HepG2 (cell line): ENCODE measurements around the gene FSIP1. TPM values are rescaled to one million over a fixed set of nuclear protein-coding genes. Genes with fewer than 3 reads are reported as not detected.

Source experiments
- ARNT ChIP-seq: fragments of 450-650 bp; IDR thresholded peaks from 2 replicates; pipeline ENCODE4 v1.6.1; 2017
- ELF4 ChIP-seq: sonication (generic); formaldehyde crosslinking; IDR thresholded peaks from 2 replicates; pipeline ENCODE4 v1.5.0; 2020; ENCODE audit warnings: missing genetic modification reagents, mild to moderate bottlenecking, moderate library complexity, borderline replicate concordance
- IRF2 ChIP-seq: IDR thresholded peaks from 2 replicates; pipeline ENCODE4 v1.6.1; 2018; ENCODE audit warnings: missing genetic modification reagents, missing compliant biosample characterization
- JDP2 ChIP-seq: sonication (generic); formaldehyde crosslinking; IDR thresholded peaks from 2 replicates; pipeline ENCODE4 v1.8.1; 2022; ENCODE audit warnings: missing genetic modification reagents, borderline replicate concordance
- KLF11 ChIP-seq: IDR thresholded peaks from 2 replicates; pipeline ENCODE4 v1.6.1; 2016; ENCODE audit warnings: missing compliant biosample characterization
- KLF9 ChIP-seq: IDR thresholded peaks from 2 replicates; pipeline ENCODE4 v1.6.1; 2016; ENCODE audit warnings: low read depth
- MAFF ChIP-seq: IDR thresholded peaks from 2 replicates; pipeline ENCODE4 v1.6.1; 2011; ENCODE audit warnings: low read depth, low read length, improper control_type of control experiment
- POLR2A ChIP-seq, 2 experiments: IDR thresholded peaks; 2 replicates each; pipeline ENCODE4 v1.6.1; 2011; ENCODE audit warnings: low read depth in 2 of 2, low read length in 2 of 2, mild to moderate bottlenecking in 1 of 2, moderate library complexity in 1 of 2; ENCODE audit not compliant: insufficient read depth in 1 of 2
- RFX3 ChIP-seq: IDR thresholded peaks from 2 replicates; pipeline ENCODE4 v1.6.1; 2016; ENCODE audit warnings: missing biosample characterization, missing genetic modification reagents
- RORA ChIP-seq: sonication (generic); formaldehyde crosslinking; IDR thresholded peaks from 2 replicates; pipeline ENCODE4 v1.5.0; 2020; ENCODE audit warnings: mild to moderate bottlenecking, missing genetic modification reagents, moderate library complexity
- RXRA ChIP-seq: sonication (generic); formaldehyde crosslinking; IDR thresholded peaks from 2 replicates; pipeline ENCODE4 v1.5.1; 2020; ENCODE audit warnings: missing genetic modification reagents
- SMARCC2 ChIP-seq: fragments of 450-650 bp; IDR thresholded peaks from 2 replicates; pipeline ENCODE4 v1.6.1; 2017; ENCODE audit warnings: antibody characterized with exemption, mild to moderate bottlenecking
- STAT5B ChIP-seq: sonication (generic); formaldehyde crosslinking; IDR thresholded peaks from 2 replicates; pipeline ENCODE4 v1.4.0; 2020; ENCODE audit warnings: missing genetic modification reagents
- YEATS2 ChIP-seq: sonication (generic); formaldehyde crosslinking; IDR thresholded peaks from 2 replicates; pipeline ENCODE4 v1.4.0; 2020; ENCODE audit warnings: missing genetic modification reagents, borderline replicate concordance
- ZFP1 ChIP-seq: IDR thresholded peaks from 2 replicates; pipeline ENCODE4 v1.6.1; 2016
- ZNF747 ChIP-seq: sonication (generic); formaldehyde crosslinking; IDR thresholded peaks from 2 replicates; pipeline ENCODE4 v1.8.1; 2023; ENCODE audit warnings: missing genetic modification reagents, mild to moderate bottlenecking, borderline replicate concordance
- ZNF782 ChIP-seq: sonication (generic); formaldehyde crosslinking; IDR thresholded peaks from 2 replicates; pipeline ENCODE4 v1.4.0; 2020; ENCODE audit warnings: missing genetic modification reagents, mild to moderate bottlenecking, borderline replicate concordance
- polyA plus RNA-seq, 8 experiments: library from polyadenylated mRNA; depleted of rRNA in 3 of 8; stranded (reverse) in 7 of 8; unstranded in 1 of 8; fragments of >200 nt; fragmentation: Illumina TruSeq in 4 of 8; extraction: Trizol in 4 of 8; gene quantifications; 2 replicates each; pipeline versions ENCODE4 v1.2.1 to v1.2.3, GENCODE V29; 2011 to 2016; ENCODE audit warnings: low read depth in 4 of 8, missing spikeins in 1 of 8, mixed read lengths in 1 of 8; ENCODE audit not compliant: insufficient read depth in 1 of 8
- total RNA-seq, 5 experiments: library from RNA; depleted of rRNA; stranded (reverse); fragments of >200 nt; fragmentation: Illumina TruSeq; extraction: Trizol; gene quantifications; 2 replicates each; pipeline ENCODE4 v1.2.3, GENCODE V29; 2016; ENCODE audit warnings: low read depth in 1 of 5
- TF ChIP-seq, protein P1 (sequence below): IDR thresholded peaks from 2 replicates; pipeline ENCODE4 v1.6.1; 2016; ENCODE audit warnings: missing compliant biosample characterization, missing genetic modification reagents, borderline replicate concordance
- TF ChIP-seq, protein P2 (sequence below): sonication (generic); formaldehyde crosslinking; IDR thresholded peaks from 2 replicates; pipeline ENCODE4 v1.4.0; 2020; ENCODE audit warnings: missing genetic modification reagents, mild to moderate bottlenecking, borderline replicate concordance
- TF ChIP-seq, protein P3 (sequence below): sonication (generic); formaldehyde crosslinking; IDR thresholded peaks from 2 replicates; pipeline ENCODE4 v1.5.0; 2020; ENCODE audit warnings: missing genetic modification reagents
- TF ChIP-seq, protein P4 (sequence below): sonication (generic); formaldehyde crosslinking; IDR thresholded peaks from 2 replicates; pipeline ENCODE4 v1.4.0; 2020; ENCODE audit warnings: mild to moderate bottlenecking, missing genetic modification reagents, borderline replicate concordance
- TF ChIP-seq, protein P5 (sequence below): sonication (generic); formaldehyde crosslinking; IDR thresholded peaks from 2 replicates; pipeline ENCODE4 v1.8.1; 2022; ENCODE audit warnings: mild to moderate bottlenecking, missing genetic modification reagents
- TF ChIP-seq, protein P6 (sequence below): sonication (generic); formaldehyde crosslinking; IDR thresholded peaks from 2 replicates; pipeline ENCODE4 v1.4.0; 2020; ENCODE audit warnings: mild to moderate bottlenecking, missing genetic modification reagents

FSIP1 gene
- total and polyA plus RNA-seq, 2 of the 13 experiments (the other 11 are each of a cell fraction or from before 2014, with no cell fraction given), result 0.18 TPM; not detected in 1

DNA sequence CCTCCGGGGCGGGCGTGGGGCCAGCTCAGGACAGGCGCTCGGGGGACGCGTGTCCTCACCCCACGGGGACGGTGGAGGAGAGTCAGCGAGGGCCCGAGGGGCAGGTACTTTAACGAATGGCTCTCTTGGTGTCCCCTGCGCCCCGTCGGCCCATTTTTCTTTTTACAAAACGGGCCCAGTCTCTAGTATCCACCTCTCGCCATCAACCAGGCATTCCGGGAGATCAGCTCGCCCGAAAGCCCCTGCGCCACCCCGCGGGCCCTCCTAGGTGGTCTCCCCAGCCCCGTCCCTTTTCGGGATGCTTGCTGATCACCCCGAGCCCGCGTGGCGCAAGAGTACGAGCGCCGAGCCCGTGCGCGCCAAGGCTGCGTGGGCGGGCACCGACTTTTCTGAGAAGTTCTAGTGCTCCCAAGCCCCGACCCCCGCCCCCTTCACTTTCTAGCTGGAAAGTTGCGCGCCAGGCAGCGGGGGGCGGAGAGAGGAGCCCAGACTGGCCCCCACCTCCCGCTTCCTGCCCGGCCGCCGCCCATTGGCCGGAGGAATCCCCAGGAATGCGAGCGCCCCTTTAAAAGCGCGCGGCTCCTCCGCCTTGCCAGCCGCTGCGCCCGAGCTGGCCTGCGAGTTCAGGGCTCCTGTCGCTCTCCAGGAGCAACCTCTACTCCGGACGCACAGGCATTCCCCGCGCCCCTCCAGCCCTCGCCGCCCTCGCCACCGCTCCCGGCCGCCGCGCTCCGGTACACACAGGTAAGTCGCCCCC is 202.0 kb downstream of the FSIP1 start, which contains the start of gene THBS1 (continued):
- TF ChIP-seq, protein P1, sequence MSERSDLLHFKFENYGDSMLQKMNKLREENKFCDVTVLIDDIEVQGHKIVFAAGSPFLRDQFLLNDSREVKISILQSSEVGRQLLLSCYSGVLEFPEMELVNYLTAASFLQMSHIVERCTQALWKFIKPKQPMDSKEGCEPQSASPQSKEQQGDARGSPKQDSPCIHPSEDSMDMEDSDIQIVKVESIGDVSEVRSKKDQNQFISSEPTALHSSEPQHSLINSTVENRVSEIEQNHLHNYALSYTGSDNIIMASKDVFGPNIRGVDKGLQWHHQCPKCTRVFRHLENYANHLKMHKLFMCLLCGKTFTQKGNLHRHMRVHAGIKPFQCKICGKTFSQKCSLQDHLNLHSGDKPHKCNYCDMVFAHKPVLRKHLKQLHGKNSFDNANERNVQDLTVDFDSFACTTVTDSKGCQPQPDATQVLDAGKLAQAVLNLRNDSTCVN, result no peak
- TF ChIP-seq KLF9 (CRISPR knock-in tag) (no peak), STAT5B (CRISPR knock-in tag) (no peak), ZNF782 (CRISPR knock-in tag) (no peak; the same call in 1 of the 2 replicates), MAFF (no peak), SMARCC2 (no peak), JDP2 (CRISPR knock-in tag) (no peak), POLR2A (IDR thresholded peaks at IDR 0.05; ENCODE audit: insufficient read depth in 1 of 2, low read depth in 2 of 2, low read length in 2 of 2) (peak; percentile 96 to 98), ELF4 (CRISPR knock-in tag) (0 out of 2 replicates have a peak, but pooled peaks have one; percentile 57), RORA (CRISPR knock-in tag) (no peak), ARNT (no peak), IRF2 (CRISPR knock-in tag) (0 out of 2 replicates have a peak, but pooled peaks have one; percentile 15), ZFP1 (CRISPR knock-in tag) (no peak), KLF11 (CRISPR knock-in tag) (no peak), ZNF747 (CRISPR knock-in tag) (peak; percentile 73; the same call in 1 of the 2 replicates), RXRA (0 out of 2 replicates have a peak, but pooled peaks have one; percentile 10), YEATS2 (CRISPR knock-in tag) (0 out of 2 replicates have a peak, but pooled peaks have one; percentile 28), RFX3 (CRISPR knock-in tag) (no peak)
- TF ChIP-seq, protein P2, sequence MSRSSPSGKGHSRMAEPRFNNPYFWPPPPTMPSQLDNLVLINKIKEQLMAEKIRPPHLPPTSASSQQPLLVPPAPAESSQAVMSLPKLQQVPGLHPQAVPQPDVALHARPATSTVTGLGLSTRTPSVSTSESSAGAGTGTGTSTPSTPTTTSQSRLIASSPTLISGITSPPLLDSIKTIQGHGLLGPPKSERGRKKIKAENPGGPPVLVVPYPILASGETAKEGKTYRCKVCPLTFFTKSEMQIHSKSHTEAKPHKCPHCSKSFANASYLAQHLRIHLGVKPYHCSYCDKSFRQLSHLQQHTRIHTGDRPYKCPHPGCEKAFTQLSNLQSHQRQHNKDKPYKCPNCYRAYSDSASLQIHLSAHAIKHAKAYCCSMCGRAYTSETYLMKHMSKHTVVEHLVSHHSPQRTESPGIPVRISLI (CRISPR knock-in tag), result peak; percentile 28; the same call in 1 of the 2 replicates
- TF ChIP-seq, protein P3, sequence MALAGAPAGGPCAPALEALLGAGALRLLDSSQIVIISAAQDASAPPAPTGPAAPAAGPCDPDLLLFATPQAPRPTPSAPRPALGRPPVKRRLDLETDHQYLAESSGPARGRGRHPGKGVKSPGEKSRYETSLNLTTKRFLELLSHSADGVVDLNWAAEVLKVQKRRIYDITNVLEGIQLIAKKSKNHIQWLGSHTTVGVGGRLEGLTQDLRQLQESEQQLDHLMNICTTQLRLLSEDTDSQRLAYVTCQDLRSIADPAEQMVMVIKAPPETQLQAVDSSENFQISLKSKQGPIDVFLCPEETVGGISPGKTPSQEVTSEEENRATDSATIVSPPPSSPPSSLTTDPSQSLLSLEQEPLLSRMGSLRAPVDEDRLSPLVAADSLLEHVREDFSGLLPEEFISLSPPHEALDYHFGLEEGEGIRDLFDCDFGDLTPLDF, result peak; percentile 18; the same call in 1 of the 2 replicates
- TF ChIP-seq, protein P4, sequence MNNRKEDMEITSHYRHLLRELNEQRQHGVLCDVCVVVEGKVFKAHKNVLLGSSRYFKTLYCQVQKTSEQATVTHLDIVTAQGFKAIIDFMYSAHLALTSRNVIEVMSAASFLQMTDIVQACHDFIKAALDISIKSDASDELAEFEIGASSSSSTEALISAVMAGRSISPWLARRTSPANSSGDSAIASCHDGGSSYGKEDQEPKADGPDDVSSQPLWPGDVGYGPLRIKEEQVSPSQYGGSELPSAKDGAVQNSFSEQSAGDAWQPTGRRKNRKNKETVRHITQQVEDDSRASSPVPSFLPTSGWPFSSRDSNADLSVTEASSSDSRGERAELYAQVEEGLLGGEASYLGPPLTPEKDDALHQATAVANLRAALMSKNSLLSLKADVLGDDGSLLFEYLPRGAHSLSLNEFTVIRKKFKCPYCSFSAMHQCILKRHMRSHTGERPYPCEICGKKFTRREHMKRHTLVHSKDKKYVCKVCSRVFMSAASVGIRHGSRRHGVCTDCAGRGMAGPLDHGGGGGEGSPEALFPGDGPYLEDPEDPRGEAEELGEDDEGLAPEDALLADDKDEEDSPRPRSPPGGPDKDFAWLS (CRISPR knock-in tag), result 0 out of 2 replicates have a peak, but pooled peaks have one; percentile 40
- TF ChIP-seq, protein P5, sequence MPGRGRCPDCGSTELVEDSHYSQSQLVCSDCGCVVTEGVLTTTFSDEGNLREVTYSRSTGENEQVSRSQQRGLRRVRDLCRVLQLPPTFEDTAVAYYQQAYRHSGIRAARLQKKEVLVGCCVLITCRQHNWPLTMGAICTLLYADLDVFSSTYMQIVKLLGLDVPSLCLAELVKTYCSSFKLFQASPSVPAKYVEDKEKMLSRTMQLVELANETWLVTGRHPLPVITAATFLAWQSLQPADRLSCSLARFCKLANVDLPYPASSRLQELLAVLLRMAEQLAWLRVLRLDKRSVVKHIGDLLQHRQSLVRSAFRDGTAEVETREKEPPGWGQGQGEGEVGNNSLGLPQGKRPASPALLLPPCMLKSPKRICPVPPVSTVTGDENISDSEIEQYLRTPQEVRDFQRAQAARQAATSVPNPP (CRISPR knock-in tag), result no peak
- TF ChIP-seq, protein P6, sequence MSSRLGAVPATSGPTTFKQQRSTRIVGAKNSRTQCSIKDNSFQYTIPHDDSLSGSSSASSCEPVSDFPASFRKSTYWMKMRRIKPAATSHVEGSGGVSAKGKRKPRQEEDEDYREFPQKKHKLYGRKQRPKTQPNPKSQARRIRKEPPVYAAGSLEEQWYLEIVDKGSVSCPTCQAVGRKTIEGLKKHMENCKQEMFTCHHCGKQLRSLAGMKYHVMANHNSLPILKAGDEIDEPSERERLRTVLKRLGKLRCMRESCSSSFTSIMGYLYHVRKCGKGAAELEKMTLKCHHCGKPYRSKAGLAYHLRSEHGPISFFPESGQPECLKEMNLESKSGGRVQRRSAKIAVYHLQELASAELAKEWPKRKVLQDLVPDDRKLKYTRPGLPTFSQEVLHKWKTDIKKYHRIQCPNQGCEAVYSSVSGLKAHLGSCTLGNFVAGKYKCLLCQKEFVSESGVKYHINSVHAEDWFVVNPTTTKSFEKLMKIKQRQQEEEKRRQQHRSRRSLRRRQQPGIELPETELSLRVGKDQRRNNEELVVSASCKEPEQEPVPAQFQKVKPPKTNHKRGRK, result no peak
